ENCODE measurements around the gene AGPAT3.

- TF ChIP-seq POLR2A (IDR thresholded peaks at IDR 0.05) = no peak
- no peak for TF ChIP-seq CTCF (IDR thresholded peaks at IDR 0.05)
- no peak for TF ChIP-seq EP300 (IDR thresholded peaks at IDR 0.05)
- TF ChIP-seq POLR2AphosphoS5 (IDR thresholded peaks at IDR 0.05) = no peak
Observed at GRCh38 chr21:43958364-43959158, 93.5 kb downstream of the AGPAT3 start.

Data from upper lobe of left lung (tissue), 4 donors.